Stimulated activated CD4-positive, alpha-beta T cell treated with anti-CD3 and anti-CD28 coated beads, TNF-alpha, amount 100 ng/mL, for 48 hours (primary cell): ENCODE measurements around the gene EIPR1.

ENCODE experiments used
- DNase-seq, 3 donors: peaks; one replicate each; pipeline ENCODE4 v3.0.0-alpha.2; 2020; ENCODE audit warnings: low read depth in 3 of 3

Gene EIPR1

DNA sequence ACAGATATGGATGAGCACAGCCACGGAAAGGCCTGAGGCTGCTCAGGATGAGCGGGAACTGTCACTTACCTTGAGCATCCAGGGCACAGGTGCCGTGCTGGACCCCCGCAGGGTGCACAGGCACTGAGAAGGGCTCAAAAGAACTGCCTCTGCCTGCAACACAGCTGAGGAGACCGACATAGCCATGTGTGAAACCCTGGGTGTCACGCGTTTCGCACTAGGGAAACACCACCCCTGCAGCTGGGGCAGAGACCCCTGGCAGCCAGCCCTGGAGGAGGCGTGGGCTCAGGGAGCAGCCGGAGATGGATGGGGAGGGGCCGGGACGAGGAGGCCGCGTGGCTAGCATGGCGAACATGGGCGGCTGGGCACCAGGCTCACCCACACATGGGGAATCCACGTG lies 228.9 kb downstream of the EIPR1 start:
- no peak for DNase-seq

DNA sequence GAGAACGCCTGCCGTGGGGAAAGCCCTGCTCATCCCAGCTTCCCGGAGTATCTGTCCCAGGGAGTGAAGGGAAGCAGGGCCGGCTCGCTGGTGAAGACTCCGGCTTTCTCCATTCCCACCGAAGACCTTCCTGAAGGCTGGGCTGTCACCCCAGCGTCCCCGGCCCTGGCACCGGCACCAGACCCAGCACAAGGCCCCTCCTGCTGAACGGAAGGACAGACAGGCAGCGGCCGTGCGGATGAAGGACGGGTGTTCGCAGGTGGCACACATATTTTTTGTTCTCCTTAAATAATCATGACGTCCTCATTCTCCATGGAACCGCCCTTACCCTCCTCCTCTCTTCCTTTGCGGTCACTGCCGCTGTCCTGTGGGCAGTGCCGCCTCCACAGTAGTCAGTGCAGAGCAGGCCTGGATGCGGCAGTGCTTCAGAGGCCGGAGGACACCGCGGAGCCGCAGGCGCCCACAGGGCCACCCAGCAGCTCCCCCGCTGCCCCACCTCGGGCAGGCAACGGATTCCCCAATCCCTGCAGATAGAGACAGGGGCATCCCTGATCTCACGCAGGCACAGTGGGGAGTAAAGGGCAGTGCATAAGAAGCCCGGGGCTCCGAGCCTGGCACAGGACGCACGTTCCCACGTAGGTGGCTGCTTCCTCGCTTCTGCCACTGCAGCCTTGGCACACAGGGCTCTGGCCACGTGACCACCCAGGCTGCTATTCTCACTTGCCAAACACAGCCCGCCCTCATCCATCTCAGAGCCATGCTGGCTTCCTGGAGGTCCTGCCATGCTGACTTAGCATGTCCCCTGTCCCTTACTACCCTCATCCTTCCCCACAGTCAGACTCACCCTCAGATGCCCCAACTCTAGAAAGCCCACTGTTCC lies 229.7 kb downstream of the EIPR1 start:
- no peak for DNase-seq

DNA sequence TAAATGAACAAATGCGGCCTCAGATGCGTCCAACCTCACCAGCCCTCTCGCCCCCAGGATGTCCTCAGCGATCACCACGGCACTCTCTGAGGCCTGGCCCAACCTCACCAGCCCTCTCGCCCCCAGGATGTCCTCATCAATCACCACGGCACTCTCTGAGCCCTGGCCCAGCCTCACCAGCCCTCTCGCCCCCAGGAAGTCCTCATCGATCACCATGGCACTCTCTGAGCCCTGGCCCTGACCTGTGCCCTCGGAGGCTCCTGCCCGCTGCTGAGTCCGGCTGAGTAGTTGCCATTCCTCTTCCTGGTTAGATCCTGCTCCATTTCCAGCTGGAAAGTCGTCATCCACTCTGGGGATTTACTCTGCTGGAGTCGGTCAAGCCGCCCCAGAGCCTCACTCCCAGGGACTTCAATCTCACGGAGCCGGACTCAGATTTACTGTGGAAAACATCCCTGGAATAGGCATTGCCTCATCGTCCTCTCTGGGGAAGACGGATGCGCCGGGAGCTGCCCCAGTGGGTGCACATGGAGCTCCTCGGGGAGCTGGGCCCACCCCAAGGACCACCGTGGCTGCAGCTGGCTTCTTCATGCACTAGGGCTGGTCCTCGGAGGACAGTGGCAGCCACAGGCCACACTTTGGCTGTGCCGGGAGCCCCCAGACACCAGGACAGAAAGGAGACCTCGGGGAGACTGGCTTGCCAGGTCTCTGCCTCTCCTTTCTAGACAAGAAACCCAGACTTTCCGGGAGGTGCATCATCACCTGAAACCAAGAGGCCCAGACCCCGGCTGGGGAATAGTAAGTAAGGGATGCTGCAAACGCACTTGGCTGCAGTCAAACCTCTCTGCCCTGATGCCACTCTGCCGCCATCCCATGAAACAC lies 230.6 kb downstream of the EIPR1 start:
- DNase-seq: no peak

DNA sequence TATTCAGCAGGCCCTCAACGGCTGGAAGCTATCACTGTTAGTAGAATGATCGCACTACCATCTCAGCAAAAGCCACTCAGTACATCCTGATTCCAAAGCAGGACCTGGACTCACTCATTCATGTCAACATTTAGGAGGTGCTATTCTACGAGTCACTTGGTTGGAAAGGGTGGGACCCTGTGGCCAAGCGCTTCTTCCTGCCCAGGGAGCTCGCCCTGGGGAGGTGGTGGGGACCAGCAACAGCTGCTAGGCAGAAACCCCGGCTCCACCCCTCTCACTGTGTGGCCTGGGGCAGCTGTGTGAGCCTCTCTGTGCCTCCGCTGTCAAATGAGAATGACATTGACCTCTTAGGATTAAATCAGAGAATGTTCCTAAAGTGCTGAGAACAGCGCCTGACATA lies 231.4 kb downstream of the EIPR1 start:
- no peak for DNase-seq

DNA sequence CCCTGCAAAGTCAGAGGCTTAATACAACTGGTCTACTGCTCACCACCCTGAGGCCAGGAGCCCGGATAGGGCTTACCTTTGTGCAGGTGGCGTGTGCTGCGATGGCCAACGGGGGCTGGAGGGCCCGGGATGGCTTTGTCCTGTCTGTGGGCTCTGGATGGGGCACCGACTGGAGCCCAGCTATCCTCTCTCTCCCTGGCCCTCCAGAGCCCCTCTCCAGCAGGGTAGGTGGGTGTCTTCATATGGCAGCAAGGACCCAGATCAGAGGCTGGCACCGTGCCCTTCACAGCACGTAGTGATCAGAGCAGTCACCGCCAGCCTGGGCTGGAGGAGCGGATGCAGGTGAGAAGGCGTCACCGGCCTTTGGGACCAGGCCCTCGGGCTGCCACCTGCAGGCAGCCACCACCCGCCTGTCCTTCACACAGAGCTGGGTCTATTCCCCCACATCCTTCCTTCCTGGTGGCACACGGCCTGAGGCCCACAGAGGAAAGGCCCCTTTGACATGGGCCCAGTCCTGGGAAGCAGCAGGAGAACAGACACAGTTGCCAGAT lies 232.1 kb downstream of the EIPR1 start:
- DNase-seq: no peak

DNA sequence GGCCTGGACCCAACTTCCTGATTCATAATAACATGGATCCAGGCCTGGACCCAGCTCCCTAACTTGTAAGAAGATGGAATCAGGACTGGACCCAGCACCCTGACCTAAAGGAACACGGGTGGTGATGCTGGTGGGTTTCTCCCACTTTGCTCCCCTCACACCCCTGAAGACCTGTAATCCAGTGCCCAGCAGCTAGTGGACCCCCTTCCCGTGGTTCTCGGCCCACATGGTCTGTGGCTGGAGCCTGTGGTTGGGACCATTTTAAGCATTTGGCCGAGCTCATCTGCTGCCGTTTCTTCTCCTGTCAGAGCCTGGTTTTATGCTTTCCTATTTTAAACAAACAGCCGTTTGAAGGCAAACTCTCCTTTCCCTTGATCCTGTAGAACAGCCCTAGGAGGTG lies 232.8 kb downstream of the EIPR1 start:
- no peak for DNase-seq

DNA sequence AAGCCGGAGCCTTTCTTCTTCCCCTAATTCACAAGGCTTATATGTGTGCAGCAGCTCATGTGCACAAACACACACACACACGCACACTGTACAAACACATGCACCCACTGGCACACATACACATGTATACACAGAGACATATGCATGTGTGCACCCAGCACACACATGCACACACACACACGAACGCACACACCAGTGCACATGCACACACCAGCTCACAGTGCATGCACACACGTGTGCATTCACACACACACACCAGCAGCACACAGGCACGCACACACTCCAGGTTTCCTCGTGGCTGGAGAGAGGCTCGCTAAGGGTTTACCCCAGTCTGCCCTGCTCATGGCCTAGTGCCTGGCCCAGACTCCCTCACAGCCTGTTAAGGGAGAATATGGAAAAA lies 234.0 kb downstream of the EIPR1 start:
- no peak for DNase-seq

DNA sequence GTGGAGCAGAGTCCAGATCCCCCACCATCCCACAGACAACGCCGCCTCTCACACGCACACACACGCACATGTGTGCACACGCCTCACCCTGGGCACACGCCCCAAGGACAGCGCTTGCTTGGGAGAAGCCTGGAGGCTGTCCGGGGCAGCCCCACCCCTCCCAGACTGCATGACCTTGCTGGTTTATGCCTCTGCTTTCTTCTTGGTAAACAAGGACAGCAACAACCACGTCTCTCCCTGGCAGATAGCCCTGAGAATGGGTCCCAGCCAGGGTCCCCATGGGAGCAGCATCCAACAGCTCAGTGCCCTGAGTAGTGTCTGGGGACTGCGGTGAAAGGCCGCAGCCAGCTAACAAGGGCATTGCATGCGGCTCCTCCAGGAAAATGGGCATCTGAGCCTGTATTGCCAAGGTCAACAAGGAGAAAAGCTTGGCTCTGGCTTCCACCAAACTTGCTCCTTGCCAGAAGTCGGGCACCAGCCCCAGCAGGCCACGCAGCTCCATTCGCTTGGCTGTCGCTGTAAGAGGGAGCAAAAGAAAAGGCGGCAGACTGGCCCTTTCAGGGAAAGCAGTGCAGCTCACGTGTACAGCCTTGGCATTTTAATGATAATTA lies 234.6 kb downstream of the EIPR1 start:
- DNase-seq: no peak

DNA sequence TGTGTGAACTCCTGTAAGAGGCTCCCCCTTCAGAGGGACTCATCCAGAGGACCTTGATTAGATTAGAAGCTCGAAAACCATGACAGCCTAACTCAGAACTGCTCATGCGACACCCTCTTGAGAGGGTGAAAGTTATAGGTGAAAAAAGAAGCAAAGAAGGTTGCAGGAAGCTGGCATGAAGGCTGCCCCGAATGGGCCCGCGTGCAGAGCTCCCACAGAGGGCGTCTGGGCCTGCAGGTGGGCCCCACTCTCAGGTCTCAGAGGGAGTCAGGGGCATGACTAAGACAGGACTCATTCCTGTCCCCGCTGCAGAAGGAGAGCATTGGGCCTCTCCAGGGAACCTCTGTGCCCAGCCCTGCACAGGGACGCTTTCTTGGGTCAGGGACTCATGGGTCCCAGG lies 235.4 kb downstream of the EIPR1 start:
- no peak for DNase-seq

DNA sequence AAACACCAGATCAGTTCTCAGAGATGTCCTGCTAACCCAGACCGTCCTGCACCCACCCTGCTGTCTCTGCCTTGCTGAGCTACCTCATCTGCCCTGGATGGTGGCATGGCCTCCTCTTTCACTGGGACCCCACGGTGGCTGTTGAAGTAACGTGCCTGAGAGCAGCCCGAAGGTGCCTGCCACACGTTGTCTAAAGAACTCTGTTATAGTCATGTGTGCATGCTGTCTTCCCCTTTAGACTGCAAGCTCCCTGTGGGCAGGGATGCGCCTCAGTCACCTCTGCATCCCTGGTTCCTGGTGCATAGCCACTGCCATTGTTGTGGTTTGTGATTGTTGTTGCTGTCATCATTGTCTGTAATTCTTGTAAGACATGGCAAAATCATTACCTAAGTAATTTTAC lies 235.9 kb downstream of the EIPR1 start:
- no peak for DNase-seq

DNA sequence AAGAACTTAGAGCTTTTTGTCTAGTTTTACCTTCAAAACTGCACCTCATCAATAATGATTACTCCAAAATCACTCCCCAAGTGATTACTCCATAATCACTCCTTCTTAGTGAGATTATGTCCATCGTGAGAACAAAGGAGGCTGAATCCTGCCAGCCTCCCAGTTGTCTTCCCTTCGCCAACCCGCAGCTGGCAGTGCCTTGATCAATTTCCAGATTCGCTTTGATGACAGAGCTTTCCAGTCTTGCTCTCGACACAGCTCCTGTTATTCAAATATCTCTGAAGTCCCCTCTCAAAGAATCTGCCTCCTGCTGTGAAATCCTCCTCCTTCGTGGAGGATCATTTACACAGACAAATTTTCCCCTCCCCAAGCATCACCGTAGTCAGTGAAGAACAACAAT lies 237.7 kb downstream of the EIPR1 start:
- DNase-seq: no peak
